ENCODE results near the gene AGBL4. TPM values are rescaled to one million over a fixed set of nuclear protein-coding genes. Genes with fewer than 3 reads are reported as not detected.

Gene AGBL4
- total RNA-seq, 1 experiment from 2014 or later = not detected

DNA sequence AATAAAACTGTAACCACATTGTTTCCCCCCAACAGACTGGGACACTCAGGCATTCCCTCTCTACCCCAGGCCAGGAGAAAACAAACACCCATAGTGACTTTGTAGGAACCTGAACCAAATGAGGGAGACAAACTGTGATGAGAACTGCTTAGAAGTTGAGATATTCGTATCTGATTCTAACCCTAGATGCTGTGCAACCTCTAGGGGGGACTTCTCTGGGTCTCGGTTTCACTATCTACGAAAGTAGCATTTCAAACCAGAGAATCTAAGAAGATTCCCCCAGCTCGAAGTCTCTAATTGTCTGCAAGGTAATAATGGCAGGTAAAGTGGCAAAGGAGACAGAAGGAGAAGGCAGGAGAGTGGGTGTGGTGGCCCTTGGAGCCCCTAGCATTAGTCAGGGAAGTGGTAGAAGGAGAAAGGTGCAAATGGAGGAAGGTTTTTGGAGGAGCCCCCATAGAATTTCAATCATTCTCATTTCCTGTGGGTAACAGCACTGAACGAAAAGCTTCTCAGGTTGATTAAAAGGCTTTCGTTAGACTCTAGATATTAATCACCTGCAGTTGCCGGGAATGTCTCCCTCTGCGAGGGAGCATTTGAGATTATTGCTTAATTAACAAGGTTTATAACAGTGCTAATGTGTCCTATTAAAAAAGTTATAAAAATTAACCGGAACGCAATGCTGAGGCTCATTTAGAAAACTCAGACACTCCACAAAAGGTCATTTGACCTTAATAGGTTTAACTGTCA lies 1293.4 kb downstream of the AGBL4 start:
- no peaks in the 10 kb centered on the region for H3K79me2 ChIP-seq (ENCODE audit: insufficient read depth, low read length)
- ChIA-PET POLR2A (no interaction called here), CTCF (no interaction called here), RAD21 (ENCODE audit: low non-redundant PET in 1 of 2, low total read pairs in 2 of 2, uncharacterized antibody in 2 of 2, unreplicated experiment in 2 of 2) (no interaction called here)
- no peak overlapping the region for H3K4me3 ChIP-seq (replicated peaks in 1 of 2; ENCODE audit: low read depth in 1 of 2, low read length in 2 of 2)
- no peak overlapping the region for H2AFZ ChIP-seq (ENCODE audit: low read depth, low read length, poor library complexity, severe bottlenecking)
- no peak overlapping the region for H3K9ac ChIP-seq (ENCODE audit: low read length)
- peaks cover 39% of the 10 kb centered on the region for H3K27me3 ChIP-seq (ENCODE audit: insufficient read depth, low read length)
- no peak overlapping the region for H3K27ac ChIP-seq (ENCODE audit: low read depth, low read length)
- H3K9me3 ChIP-seq (ENCODE audit: control insufficient read depth in 1 of 2, insufficient read depth in 1 of 2, low read depth in 1 of 2, low read length in 2 of 2) = no peaks in the 10 kb centered on the region
- intact Hi-C loops (cut with micrococcal nuclease) = no loop called here
- no TSS peak for BruUV-seq (replicated peaks)
- H3K4me1 ChIP-seq (ENCODE audit: control insufficient read depth in 1 of 2, insufficient read depth in 2 of 2, low read length in 2 of 2) = no peaks in the 10 kb centered on the region
- no peaks in the 10 kb centered on the region for H4K20me1 ChIP-seq (ENCODE audit: insufficient read depth)
- no peak overlapping the region for H3K4me2 ChIP-seq (ENCODE audit: low read length)
- ATAC-seq (no peak), DNase-seq (ENCODE audit: low read depth, low spot score) (no peak)
- H3K36me3 ChIP-seq (ENCODE audit: control insufficient read depth in 1 of 2, insufficient read depth in 2 of 2, low read length in 2 of 2) = no peaks in the 10 kb centered on the region
- H3K9me2 ChIP-seq (ENCODE audit: insufficient read depth) = no peaks in the 10 kb centered on the region
- TF ChIP-seq SP1 (IDR thresholded peaks at IDR 0.05; ENCODE audit: low read depth) (no peak), FOSL1 (IDR thresholded peaks at IDR 0.05; ENCODE audit: low read depth) (no peak), YY1 (IDR thresholded peaks at IDR 0.05; ENCODE audit: extremely low read depth, insufficient replicate concordance, low read depth, low read length) (no peak), RAD21 (IDR thresholded peaks at IDR 0.05; ENCODE audit: low read depth) (no peak)

- Histone ChIP-seq H3K4me2 (ENCODE audit: low read length) (no peak overlapping the region), H3K27ac (ENCODE audit: low read depth, low read length) (no peak overlapping the region), H3K36me3 (ENCODE audit: control insufficient read depth in 1 of 2, insufficient read depth in 2 of 2, low read length in 2 of 2) (no peaks in the 10 kb centered on the region), H3K4me1 (ENCODE audit: control insufficient read depth in 1 of 2, insufficient read depth in 2 of 2, low read length in 2 of 2) (no peaks in the 10 kb centered on the region), H3K9me3 (ENCODE audit: control insufficient read depth in 1 of 2, insufficient read depth in 1 of 2, low read depth in 1 of 2, low read length in 2 of 2) (no peaks in the 10 kb centered on the region), H3K79me2 (ENCODE audit: insufficient read depth, low read length) (no peaks in the 10 kb centered on the region), H3K9ac (ENCODE audit: low read length) (no peak overlapping the region), H3K27me3 (ENCODE audit: insufficient read depth, low read length) (peaks cover 47% of the 10 kb centered on the region), H4K20me1 (ENCODE audit: insufficient read depth) (no peaks in the 10 kb centered on the region), H3K9me2 (ENCODE audit: insufficient read depth) (no peaks in the 10 kb centered on the region), H3K4me3 (replicated peaks in 1 of 2; ENCODE audit: low read depth in 1 of 2, low read length in 2 of 2) (no peak overlapping the region), H2AFZ (ENCODE audit: low read depth, low read length, poor library complexity, severe bottlenecking) (no peak overlapping the region)
- ChIA-PET POLR2A (no interaction called here), RAD21 (ENCODE audit: low non-redundant PET in 1 of 2, low total read pairs in 2 of 2, uncharacterized antibody in 2 of 2, unreplicated experiment in 2 of 2) (no interaction called here), CTCF (no interaction called here)
- ATAC-seq = no peak
- no peak for DNase-seq (ENCODE audit: low read depth, low spot score)
- no TSS peak for BruUV-seq (replicated peaks)
- intact Hi-C loops (cut with micrococcal nuclease) = no loop called here
- TF ChIP-seq ZNF274 (IDR thresholded peaks at IDR 0.05; ENCODE audit: low read depth, low read length) (no peak), JUND (IDR thresholded peaks at IDR 0.05) (no peak), CBX3 (IDR thresholded peaks at IDR 0.05; ENCODE audit: low read depth) (no peak), EZH2phosphoT487 (IDR thresholded peaks at IDR 0.05; ENCODE audit: borderline replicate concordance) (no peak), TCF7L2 (IDR thresholded peaks at IDR 0.05; ENCODE audit: borderline replicate concordance, extremely low read depth, insufficient read depth, insufficient read length) (no peak), SP1 (IDR thresholded peaks at IDR 0.05; ENCODE audit: low read depth) (no peak), POLR2A (IDR thresholded peaks at IDR 0.05; ENCODE audit: borderline replicate concordance, extremely low read depth, insufficient read depth, insufficient read length) (no peak), CEBPB (IDR thresholded peaks at IDR 0.05; ENCODE audit: low read depth) (no peak), EGR1 (IDR thresholded peaks at IDR 0.05; ENCODE audit: low read depth) (no peak), REST (IDR thresholded peaks at IDR 0.05; ENCODE audit: low read depth) (no peak), ELF1 (IDR thresholded peaks at IDR 0.05; ENCODE audit: borderline replicate concordance, low read depth) (no peak), EZH2 (IDR thresholded peaks at IDR 0.05) (no peak), RAD21 (IDR thresholded peaks at IDR 0.05; ENCODE audit: low read depth) (no peak)
- TF ChIP-seq, protein P1, sequence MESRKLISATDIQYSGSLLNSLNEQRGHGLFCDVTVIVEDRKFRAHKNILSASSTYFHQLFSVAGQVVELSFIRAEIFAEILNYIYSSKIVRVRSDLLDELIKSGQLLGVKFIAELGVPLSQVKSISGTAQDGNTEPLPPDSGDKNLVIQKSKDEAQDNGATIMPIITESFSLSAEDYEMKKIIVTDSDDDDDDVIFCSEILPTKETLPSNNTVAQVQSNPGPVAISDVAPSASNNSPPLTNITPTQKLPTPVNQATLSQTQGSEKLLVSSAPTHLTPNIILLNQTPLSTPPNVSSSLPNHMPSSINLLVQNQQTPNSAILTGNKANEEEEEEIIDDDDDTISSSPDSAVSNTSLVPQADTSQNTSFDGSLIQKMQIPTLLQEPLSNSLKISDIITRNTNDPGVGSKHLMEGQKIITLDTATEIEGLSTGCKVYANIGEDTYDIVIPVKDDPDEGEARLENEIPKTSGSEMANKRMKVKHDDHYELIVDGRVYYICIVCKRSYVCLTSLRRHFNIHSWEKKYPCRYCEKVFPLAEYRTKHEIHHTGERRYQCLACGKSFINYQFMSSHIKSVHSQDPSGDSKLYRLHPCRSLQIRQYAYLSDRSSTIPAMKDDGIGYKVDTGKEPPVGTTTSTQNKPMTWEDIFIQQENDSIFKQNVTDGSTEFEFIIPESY (IDR thresholded peaks at IDR 0.05; ENCODE audit: extremely low read depth, insufficient replicate concordance, low read length) = no peak
Measured at GRCh38 chr1:48728584-48728983, 1295.2 kb downstream of the AGBL4 start.

Measured in HCT116 (cell line).